GM10248 (cell line): ENCODE data around the gene UTP3.
"Not testable (repeated sequence)": the region's sequence is repeated elsewhere in the genome, so short reads cannot be mapped to it uniquely, and the experiment has no call there.

ENCODE experiments used
- CTCF ChIA-PET: fragments of 300-600 bp; sonication (Branson Sonifier 250); formaldehyde crosslinking; extraction: SDS; loops from one replicate; lab custom pipeline; 2021; ENCODE audit warnings: antibody characterized with exemption; lab: Yijun Ruan, JAX
- POLR2A ChIA-PET: fragments of 350-650 bp; sonication (Branson Sonifier 250); formaldehyde crosslinking; extraction: SDS; loops from one replicate; lab custom pipeline; 2020; ENCODE audit warnings: antibody characterized with exemption; lab: Yijun Ruan, JAX
- DNase-seq: peaks from one replicate; pipeline ENCODE4 v3.0.0; 2012; ENCODE audit errors: extremely low spot score
- TF ChIP-seq, protein P1 (sequence below): IDR thresholded peaks from 2 replicates; pipeline ENCODE4 v1.5.1; 2012; ENCODE audit warnings: mild to moderate bottlenecking, low read depth; ENCODE audit errors: extremely low read depth, missing control alignments, control extremely low read depth

Gene UTP3

DNA sequence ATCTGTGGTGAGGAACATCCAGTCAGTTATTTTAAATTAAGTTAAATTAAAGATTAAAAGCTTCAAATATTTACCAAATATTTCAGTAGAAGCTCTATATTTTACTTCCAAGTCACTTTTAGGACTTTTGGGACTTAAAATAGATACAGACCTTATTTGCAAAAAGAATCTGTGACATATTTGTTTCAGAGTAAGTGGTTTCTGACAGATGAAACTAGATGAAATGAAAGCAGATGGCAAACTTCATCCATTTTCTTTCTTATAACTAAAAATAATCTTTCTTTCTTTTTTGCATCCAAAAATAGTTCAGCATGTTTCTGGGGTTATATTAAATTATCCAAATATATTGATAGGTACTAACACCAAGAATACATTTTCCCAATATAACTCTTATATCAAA is 6.6 kb upstream of the UTP3 start:
- CTCF ChIA-PET = interaction anchor here (1.1 to 1.6 kb wide), 4 partner anchors 12 to 23 kb away, joined by 3 to 4 read pairs (median 4); no protein-coding TSS in a partner anchor
- TF ChIP-seq, protein P1, sequence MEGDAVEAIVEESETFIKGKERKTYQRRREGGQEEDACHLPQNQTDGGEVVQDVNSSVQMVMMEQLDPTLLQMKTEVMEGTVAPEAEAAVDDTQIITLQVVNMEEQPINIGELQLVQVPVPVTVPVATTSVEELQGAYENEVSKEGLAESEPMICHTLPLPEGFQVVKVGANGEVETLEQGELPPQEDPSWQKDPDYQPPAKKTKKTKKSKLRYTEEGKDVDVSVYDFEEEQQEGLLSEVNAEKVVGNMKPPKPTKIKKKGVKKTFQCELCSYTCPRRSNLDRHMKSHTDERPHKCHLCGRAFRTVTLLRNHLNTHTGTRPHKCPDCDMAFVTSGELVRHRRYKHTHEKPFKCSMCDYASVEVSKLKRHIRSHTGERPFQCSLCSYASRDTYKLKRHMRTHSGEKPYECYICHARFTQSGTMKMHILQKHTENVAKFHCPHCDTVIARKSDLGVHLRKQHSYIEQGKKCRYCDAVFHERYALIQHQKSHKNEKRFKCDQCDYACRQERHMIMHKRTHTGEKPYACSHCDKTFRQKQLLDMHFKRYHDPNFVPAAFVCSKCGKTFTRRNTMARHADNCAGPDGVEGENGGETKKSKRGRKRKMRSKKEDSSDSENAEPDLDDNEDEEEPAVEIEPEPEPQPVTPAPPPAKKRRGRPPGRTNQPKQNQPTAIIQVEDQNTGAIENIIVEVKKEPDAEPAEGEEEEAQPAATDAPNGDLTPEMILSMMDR = no peak
- POLR2A ChIA-PET = no interaction called here

DNA sequence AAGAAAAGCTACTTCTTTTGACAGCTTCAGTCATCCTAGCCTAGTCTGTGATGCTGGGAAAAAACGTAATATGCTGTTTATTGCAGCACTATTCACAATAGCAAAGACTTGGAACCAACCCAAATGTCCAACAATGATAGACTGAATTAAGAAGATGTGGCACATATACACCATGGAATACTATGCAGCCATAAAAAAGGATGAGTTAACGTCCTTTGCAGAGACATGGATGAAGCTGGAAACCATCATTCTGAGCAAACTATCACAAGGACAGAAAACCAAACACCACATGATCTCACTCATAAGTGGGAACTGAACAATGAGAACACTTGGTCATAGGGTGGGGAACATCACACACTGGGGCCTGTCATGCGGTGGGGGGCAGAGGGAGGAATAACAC is 6.2 kb upstream of the UTP3 start:
- POLR2A ChIA-PET, DNase-seq: not testable (repeated sequence)
- CTCF ChIA-PET = interaction anchor here (1.0 to 1.6 kb wide), 4 partner anchors 13 to 22 kb away, joined by 3 to 4 read pairs (median 4); no protein-coding TSS in a partner anchor

More for the DNA sequence above, 6.6 kb upstream of the UTP3 start:
- DNase-seq = peak; percentile 26

DNA sequence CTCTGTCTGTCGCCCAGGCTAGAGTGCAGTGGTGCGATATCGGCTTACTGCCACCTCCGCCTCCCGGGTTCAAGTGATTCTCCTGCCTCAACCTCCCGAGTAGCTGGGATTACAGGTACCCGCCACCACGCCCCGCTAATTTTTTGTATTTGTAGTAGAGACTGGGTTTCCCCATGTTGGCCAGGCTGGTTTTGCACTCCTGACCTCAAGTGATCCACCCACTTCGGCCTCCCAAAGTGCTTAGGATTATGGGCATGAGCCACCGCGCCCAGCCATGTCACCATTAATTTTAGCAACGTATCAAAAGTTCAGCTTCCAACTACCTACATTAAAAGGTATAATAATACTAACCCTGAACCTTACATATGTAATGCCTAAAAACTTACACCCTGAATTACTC is 940 bp upstream of the UTP3 start:
- no peak for DNase-seq
- CTCF ChIA-PET = interaction anchor here (0.6 to 1.4 kb wide), 14 partner anchors 8 to 388 kb away, joined by 3 to 7 read pairs (median 3); partner anchors contain the start of gene ENAM

DNA sequence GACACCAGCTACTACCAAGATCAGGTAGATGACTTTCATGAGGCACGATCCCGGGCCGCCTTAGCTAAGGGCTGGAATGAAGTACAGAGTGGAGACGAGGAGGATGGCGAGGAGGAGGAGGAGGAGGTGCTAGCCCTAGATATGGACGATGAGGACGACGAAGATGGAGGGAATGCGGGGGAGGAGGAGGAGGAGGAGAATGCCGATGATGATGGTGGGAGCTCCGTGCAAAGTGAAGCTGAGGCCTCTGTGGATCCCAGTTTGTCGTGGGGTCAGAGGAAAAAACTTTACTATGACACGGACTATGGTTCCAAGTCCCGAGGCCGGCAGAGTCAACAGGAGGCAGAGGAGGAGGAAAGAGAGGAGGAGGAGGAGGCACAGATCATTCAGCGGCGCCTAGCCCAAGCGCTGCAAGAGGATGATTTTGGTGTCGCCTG is 481 bp downstream of the UTP3 start:
- no peak for DNase-seq
- CTCF ChIA-PET = interaction anchor here (0.8 to 4.1 kb wide), 19 partner anchors 9 to 321 kb away, joined by 3 to 47 read pairs (median 4); partner anchors contain the start of gene JCHAIN
- TF ChIP-seq, protein P1 = no peak
- POLR2A ChIA-PET = no interaction called here

More for the DNA sequence above, 940 bp upstream of the UTP3 start:
- POLR2A ChIA-PET = no interaction called here
- TF ChIP-seq, protein P1 = no peak

DNA sequence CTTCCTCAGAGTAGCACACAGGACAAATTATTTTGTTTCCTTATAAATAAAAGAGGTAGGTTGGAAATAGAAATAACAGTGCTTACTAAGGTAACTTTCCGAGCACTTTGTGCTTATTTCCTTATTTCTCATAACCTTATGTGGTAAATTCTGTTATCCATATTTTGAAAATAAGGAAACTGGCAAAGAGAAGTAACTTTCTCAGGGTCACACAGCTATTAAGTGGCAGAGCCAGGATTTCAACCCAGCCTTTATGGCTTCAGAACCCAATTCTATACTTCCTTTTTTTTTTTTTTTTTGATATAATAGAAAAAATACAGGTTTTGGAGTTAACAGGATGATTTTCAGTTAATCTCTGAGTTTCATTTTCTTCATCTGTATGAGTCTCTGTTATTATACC is 3.3 kb downstream of the UTP3 start:
- ChIA-PET CTCF (interaction anchor here (1.3 to 4.1 kb wide), 3 partner anchors 8 to 40 kb away, joined by 5 to 47 read pairs (median 35); no protein-coding TSS in a partner anchor), POLR2A (interaction anchor here (0.7 kb wide), 1 partner anchor 753 kb away, joined by 3 read pairs; no protein-coding TSS in a partner anchor)
- DNase-seq = no peak
- TF ChIP-seq, protein P1 = no peak

DNA sequence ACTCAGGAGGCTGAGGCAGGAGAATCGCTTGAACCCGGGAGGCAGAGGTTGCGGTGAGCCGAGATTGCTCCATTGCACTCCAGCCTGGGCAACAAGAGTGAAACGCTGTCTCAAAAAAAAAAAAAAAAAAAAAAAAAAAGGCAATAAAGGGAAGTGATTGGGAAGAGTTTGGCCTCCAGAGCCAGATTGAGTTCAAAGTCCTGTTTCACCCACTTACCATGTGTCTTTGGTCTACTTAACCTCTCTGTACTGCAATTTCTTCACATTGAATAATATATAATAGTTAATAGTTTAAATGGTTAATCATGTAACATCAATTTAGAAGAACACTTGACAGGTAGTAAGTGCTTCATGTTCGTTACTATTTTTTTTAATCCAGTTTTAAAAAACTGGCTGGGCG is 6.3 kb downstream of the UTP3 start:
- DNase-seq = not testable (repeated sequence)
- POLR2A ChIA-PET = interaction anchor here (0.6 to 0.7 kb wide), 2 partner anchors 9 to 34 kb away, joined by 5 to 7 read pairs; no protein-coding TSS in a partner anchor
- CTCF ChIA-PET = interaction anchor here (0.6 to 2.3 kb wide), 2 partner anchors 9 to 10 kb away, joined by 3 to 18 read pairs; no protein-coding TSS in a partner anchor

DNA sequence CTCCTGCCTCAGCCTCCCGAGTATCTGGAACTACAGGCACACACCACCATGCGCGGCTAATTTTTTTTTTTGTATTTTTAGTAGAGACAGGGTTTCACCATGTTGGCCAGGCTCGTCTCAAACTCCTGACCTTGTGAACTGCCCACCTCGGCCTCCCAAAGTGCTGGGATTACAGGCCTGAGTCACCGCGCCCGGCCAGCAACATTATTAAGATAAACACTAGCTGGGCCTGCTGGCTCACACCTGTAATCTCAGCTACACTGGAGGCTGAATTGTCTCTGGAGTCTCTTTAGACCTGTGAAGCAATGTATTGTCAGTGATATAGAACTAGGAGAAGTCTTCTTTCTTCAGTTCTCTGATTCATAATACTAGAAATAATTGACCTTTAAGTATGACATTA is 10.1 kb downstream of the UTP3 start:
- POLR2A ChIA-PET, DNase-seq: not testable (repeated sequence)
- CTCF ChIA-PET = interaction anchor here (1.0 to 5.3 kb wide), 2 partner anchors 8 to 11 kb away, joined by 4 to 35 read pairs; partner anchors contain the start of gene UTP3

DNA sequence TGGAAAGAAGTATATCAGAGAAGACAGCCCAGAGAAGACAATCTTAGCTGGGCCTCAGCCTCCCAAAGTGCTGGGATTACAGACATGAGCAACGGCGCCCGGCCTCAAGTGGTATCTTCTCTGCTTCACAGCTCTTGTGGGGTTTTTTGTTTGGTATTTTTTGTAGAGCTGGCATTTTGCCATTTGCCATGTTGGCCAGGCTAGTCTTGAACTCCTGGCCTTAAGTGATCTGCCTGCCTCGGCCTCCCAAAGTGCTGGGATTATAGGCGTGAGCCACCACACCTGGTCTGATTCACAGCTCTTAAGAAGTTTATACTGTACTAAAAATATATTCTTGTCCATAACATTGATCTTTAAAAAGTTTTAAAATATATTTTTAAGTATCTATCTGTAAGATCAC is 12.4 kb downstream of the UTP3 start:
- no peak for DNase-seq
- TF ChIP-seq, protein P1 = no peak
- ChIA-PET CTCF (interaction anchor here (1.0 to 5.3 kb wide), 3 partner anchors 11 to 64 kb away, joined by 3 to 35 read pairs (median 7); partner anchors contain the start of gene UTP3), POLR2A (no interaction called here)
